Caco-2 (cell line): ENCODE results near the gene LRBA. TPM values are rescaled to one million over a fixed set of nuclear protein-coding genes. Genes with fewer than 3 reads are reported as not detected.

Experiments
- BruUV-seq: library from RNA; stranded (reverse); fragments of 400-500 nt; replicated peaks from 2 replicates; lab custom pipeline; 2021; lab: Mats Ljungman, UMichigan
- CTCF ChIA-PET: fragments of 300-600 bp; sonication (Branson Sonifier 250); formaldehyde crosslinking; loops from one replicate; lab custom pipeline; 2022; ENCODE audit warnings: antibody characterized with exemption; lab: Charles Lee
- POLR2A ChIA-PET: fragments of 300-600 bp; sonication (Branson Sonifier 250); formaldehyde crosslinking; loops from one replicate; lab custom pipeline; 2022; ENCODE audit warnings: antibody characterized with exemption; lab: Charles Lee
- DNase-seq, 2 experiments: peaks; one replicate each; pipeline versions ENCODE4 v3.0.0 to v3.0.0-alpha.2; 2020 to 2022
- H3K27me3 ChIP-seq: replicated peaks from 2 replicates; pipeline ENCODE4 v1.6.0; 2011; ENCODE audit warnings: low read length; ENCODE audit not compliant: control insufficient read depth, insufficient read depth
- H3K36me3 ChIP-seq: 2 replicates; pipeline ENCODE4 v1.5.1; 2011; ENCODE audit warnings: low read length; ENCODE audit not compliant: control insufficient read depth, insufficient read depth
- H3K4me1 ChIP-seq: fragments of 250-450 bp; sonication (Bioruptor Pico); 2 replicates; pipeline ENCODE4 v1.5.1; 2020; ENCODE audit warnings: mild to moderate bottlenecking
- H3K4me3 ChIP-seq: 2 replicates; pipeline ENCODE4 v1.5.1; 2011; ENCODE audit warnings: low read depth, mild to moderate bottlenecking, control low read depth, low read length
- H3K9me3 ChIP-seq: fragments of 250-450 bp; sonication (Bioruptor Pico); 2 replicates; pipeline ENCODE4 v1.5.1; 2020; ENCODE audit warnings: mild to moderate bottlenecking, moderate library complexity
- H3K27ac Mint-ChIP-seq: one replicate; pipeline ENCODE4 v1.8.0; 2022; ENCODE audit warnings: mixed read lengths; ENCODE audit not compliant: unreplicated experiment
- H3K27me3 Mint-ChIP-seq: one replicate; pipeline ENCODE4 v1.8.0; 2022; ENCODE audit warnings: mixed read lengths; ENCODE audit not compliant: insufficient read depth, unreplicated experiment
- H3K36me3 Mint-ChIP-seq: one replicate; pipeline ENCODE4 v1.8.0; 2022; ENCODE audit warnings: mild to moderate bottlenecking, mixed read lengths; ENCODE audit not compliant: insufficient read depth, unreplicated experiment
- H3K4me1 Mint-ChIP-seq: one replicate; pipeline ENCODE4 v1.8.0; 2022; ENCODE audit warnings: low read depth, mixed read lengths; ENCODE audit not compliant: unreplicated experiment
- H3K4me3 Mint-ChIP-seq: one replicate; pipeline ENCODE4 v1.8.0; 2022; ENCODE audit warnings: mild to moderate bottlenecking, moderate library complexity, mixed read lengths; ENCODE audit not compliant: unreplicated experiment
- H3K9me3 Mint-ChIP-seq: one replicate; pipeline ENCODE4 v1.8.0; 2022; ENCODE audit warnings: mixed read lengths; ENCODE audit not compliant: unreplicated experiment
- intact Hi-C: fragments of 100-400 bp; cut with micrococcal nuclease; formaldehyde crosslinking; loops from one replicate; pipeline ENCODE4 v1.10.0; 2022; ENCODE audit not compliant: unreplicated experiment
- total RNA-seq: library from RNA; stranded (reverse); gene quantifications from 2 replicates; pipeline ENCODE4 v1.2.3, GENCODE V29; 2022
- TF ChIP-seq, protein P1 (sequence below), 2 experiments: fragments of 200-600 bp in 1 of 2; IDR thresholded peaks; 1 replicate in 1 of 2; 2 replicates in 1 of 2; pipeline versions ENCODE4 v1.5.1 to v1.8.0; 2011 to 2022; ENCODE audit warnings: antibody characterized with exemption in 1 of 2, control low read depth in 1 of 2, inconsistent platforms in 1 of 2, low read depth in 1 of 2, low read length in 1 of 2, mild to moderate bottlenecking in 1 of 2, moderate library complexity in 1 of 2; ENCODE audit not compliant: insufficient read depth in 1 of 2, severe bottlenecking in 1 of 2, unreplicated experiment in 1 of 2

The LRBA gene
- total RNA-seq, 1 experiment from 2014 or later: 53.2 TPM

DNA sequence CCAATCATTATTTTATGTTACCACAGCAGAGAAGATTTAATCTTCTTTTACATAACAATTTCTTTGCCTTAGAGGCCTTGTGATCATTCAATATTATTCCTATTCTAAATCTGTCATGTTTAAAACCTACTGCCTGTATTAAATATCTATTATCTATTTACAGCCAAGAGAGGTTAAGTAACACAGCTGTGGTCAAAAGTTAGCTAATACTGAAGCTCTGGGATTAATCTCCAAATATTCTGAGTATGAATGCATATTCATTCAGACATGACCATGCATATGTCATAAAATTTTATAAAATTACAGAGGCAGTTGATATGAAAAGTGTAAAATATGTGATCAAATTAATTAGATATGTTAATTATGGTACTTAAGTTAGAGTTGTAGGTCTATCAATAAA, 621.0 kb downstream of the LRBA start:
- Mint-ChIP-seq H3K9me3 (no peaks in the 10 kb centered on the region), H3K36me3 (no peaks in the 10 kb centered on the region), H3K4me3 (no peak overlapping the region), H3K4me1 (no peaks in the 10 kb centered on the region), H3K27ac (no peak overlapping the region), H3K27me3 (no peaks in the 10 kb centered on the region)
- no peak overlapping the region for H3K4me3 ChIP-seq
- no peaks in the 10 kb centered on the region for H3K27me3 ChIP-seq
- intact Hi-C loops: no loop called here
- no TSS peak for BruUV-seq
- TF ChIP-seq, protein P1, sequence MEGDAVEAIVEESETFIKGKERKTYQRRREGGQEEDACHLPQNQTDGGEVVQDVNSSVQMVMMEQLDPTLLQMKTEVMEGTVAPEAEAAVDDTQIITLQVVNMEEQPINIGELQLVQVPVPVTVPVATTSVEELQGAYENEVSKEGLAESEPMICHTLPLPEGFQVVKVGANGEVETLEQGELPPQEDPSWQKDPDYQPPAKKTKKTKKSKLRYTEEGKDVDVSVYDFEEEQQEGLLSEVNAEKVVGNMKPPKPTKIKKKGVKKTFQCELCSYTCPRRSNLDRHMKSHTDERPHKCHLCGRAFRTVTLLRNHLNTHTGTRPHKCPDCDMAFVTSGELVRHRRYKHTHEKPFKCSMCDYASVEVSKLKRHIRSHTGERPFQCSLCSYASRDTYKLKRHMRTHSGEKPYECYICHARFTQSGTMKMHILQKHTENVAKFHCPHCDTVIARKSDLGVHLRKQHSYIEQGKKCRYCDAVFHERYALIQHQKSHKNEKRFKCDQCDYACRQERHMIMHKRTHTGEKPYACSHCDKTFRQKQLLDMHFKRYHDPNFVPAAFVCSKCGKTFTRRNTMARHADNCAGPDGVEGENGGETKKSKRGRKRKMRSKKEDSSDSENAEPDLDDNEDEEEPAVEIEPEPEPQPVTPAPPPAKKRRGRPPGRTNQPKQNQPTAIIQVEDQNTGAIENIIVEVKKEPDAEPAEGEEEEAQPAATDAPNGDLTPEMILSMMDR (IDR thresholded peaks at IDR 0.05; ENCODE audit: insufficient read depth in 1 of 2, low read depth in 1 of 2, low read length in 1 of 2, severe bottlenecking in 1 of 2, unreplicated experiment in 1 of 2): no peak
- H3K9me3 ChIP-seq: 0 out of 2 replicates have a peak, but pooled peaks cover 3% of the 10 kb centered on the region
- DNase-seq: no peak
- POLR2A ChIA-PET: no interaction called here
- CTCF ChIA-PET: no interaction called here
- no peaks in the 10 kb centered on the region for H3K36me3 ChIP-seq
- no peaks in the 10 kb centered on the region for H3K4me1 ChIP-seq

DNA sequence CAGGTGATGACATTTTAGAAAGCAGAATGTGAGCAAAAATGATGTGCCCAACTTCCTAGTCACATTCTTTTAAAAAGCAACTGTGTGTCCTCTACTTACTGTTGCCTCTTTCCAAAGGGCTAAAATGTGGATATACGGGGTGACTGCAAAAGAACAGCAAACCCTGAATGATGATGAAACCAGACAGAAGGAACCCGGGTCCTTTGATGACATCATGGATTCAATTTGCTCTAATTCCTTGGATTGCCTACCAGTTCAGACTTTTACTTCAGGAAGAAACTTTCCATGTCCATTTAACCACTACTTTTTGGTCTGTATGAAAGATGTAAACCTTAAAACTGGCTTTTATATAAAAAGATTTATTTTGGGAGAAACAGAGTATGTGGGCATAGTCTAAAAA, 624.0 kb downstream of the LRBA start:
- H3K36me3 ChIP-seq: no peaks in the 10 kb centered on the region
- POLR2A ChIA-PET: no interaction called here

DNA sequence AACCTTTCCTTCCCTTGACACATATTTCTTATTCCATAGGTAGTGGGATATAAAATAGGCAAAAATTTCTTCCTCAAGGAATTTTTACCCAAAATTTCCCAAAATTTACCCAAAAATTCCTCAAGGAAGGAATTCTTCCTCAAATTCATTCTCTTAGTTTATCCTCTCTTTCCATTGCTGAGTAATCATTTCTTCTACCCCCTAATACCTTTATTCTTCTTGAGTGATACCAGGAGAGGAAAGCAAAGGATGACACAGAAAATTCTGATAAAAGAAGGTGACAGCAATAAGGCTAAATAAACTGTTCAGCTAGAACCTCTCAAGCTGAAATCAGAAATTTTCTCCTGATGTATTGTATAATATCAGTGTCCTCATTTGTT, 624.6 kb downstream of the LRBA start:
- no peaks in the 10 kb centered on the region for H3K36me3 ChIP-seq
- no peak overlapping the region for H3K4me3 ChIP-seq
- H3K4me1 ChIP-seq: no peaks in the 10 kb centered on the region
- no peaks in the 10 kb centered on the region for H3K9me3 Mint-ChIP-seq
- H3K27me3 ChIP-seq: no peaks in the 10 kb centered on the region
- 0 out of 2 replicates have a peak, but pooled peaks cover 3% of the 10 kb centered on the region for H3K9me3 ChIP-seq
- no peak overlapping the region for H3K4me3 Mint-ChIP-seq
- POLR2A ChIA-PET: no interaction called here
- no peak for DNase-seq
- BruUV-seq: no TSS peak
- intact Hi-C loops: no loop called here
- no peaks in the 10 kb centered on the region for H3K27me3 Mint-ChIP-seq
- no peaks in the 10 kb centered on the region for H3K36me3 Mint-ChIP-seq
- TF ChIP-seq, protein P1 (IDR thresholded peaks at IDR 0.05; ENCODE audit: insufficient read depth in 1 of 2, low read depth in 1 of 2, low read length in 1 of 2, severe bottlenecking in 1 of 2, unreplicated experiment in 1 of 2): no peak
- H3K4me1 Mint-ChIP-seq: no peaks in the 10 kb centered on the region
- no peak overlapping the region for H3K27ac Mint-ChIP-seq
- CTCF ChIA-PET: no interaction called here

More for the DNA sequence above, 624.0 kb downstream of the LRBA start:
- H3K9me3 Mint-ChIP-seq: no peaks in the 10 kb centered on the region
- H3K27ac Mint-ChIP-seq: no peak overlapping the region
- DNase-seq: no peak
- Histone ChIP-seq H3K4me3 (no peak overlapping the region), H3K9me3 (0 out of 2 replicates have a peak, but pooled peaks cover 3% of the 10 kb centered on the region), H3K4me1 (no peaks in the 10 kb centered on the region), H3K27me3 (no peaks in the 10 kb centered on the region)
- BruUV-seq: no TSS peak
- CTCF ChIA-PET: no interaction called here
- intact Hi-C loops: no loop called here
- no peaks in the 10 kb centered on the region for H3K36me3 Mint-ChIP-seq
- H3K27me3 Mint-ChIP-seq: no peaks in the 10 kb centered on the region
- no peak overlapping the region for H3K4me3 Mint-ChIP-seq
- TF ChIP-seq, protein P1 (IDR thresholded peaks at IDR 0.05; ENCODE audit: insufficient read depth in 1 of 2, low read depth in 1 of 2, low read length in 1 of 2, severe bottlenecking in 1 of 2, unreplicated experiment in 1 of 2): no peak
- no peaks in the 10 kb centered on the region for H3K4me1 Mint-ChIP-seq
